ENCODE results near the gene TMEM266.

DNA sequence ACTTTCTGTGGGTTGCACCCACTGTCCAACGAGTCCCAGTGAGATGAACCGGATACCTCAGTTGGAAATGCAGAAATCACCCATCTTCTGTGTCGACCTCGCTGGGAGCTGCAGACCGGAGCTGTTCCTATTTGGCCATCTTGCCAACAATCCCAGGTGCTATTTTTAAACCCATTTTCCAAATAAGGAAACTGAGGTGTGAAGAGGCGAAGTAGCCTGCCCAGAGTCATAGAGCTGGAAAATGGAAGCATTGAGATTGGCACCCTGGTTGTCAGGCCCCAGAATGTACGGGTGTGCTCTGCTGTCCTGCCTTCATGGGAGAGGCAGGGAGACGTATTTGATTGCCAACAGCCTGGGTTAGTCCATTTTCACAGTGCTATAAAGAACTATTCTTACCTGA lies 39.6 kb downstream of the TMEM266 start:
- TF ChIP-seq, protein P1, sequence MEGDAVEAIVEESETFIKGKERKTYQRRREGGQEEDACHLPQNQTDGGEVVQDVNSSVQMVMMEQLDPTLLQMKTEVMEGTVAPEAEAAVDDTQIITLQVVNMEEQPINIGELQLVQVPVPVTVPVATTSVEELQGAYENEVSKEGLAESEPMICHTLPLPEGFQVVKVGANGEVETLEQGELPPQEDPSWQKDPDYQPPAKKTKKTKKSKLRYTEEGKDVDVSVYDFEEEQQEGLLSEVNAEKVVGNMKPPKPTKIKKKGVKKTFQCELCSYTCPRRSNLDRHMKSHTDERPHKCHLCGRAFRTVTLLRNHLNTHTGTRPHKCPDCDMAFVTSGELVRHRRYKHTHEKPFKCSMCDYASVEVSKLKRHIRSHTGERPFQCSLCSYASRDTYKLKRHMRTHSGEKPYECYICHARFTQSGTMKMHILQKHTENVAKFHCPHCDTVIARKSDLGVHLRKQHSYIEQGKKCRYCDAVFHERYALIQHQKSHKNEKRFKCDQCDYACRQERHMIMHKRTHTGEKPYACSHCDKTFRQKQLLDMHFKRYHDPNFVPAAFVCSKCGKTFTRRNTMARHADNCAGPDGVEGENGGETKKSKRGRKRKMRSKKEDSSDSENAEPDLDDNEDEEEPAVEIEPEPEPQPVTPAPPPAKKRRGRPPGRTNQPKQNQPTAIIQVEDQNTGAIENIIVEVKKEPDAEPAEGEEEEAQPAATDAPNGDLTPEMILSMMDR (conservative IDR thresholded peaks at IDR 0.05; ENCODE audit: low read depth in 2 of 2) = no peak
- no peak for TF ChIP-seq EZH2 (IDR thresholded peaks at IDR 0.05; ENCODE audit: low read depth, unreplicated experiment)
- no peak for TF ChIP-seq POLR2AphosphoS5 (IDR thresholded peaks at IDR 0.05; ENCODE audit: low read depth)
- no peak for TF ChIP-seq ZNF331 (CRISPR knock-in tag; IDR thresholded peaks at IDR 0.05; ENCODE audit: low read depth)
- TF ChIP-seq EZH2phosphoT487 (IDR thresholded peaks at IDR 0.05; ENCODE audit: unreplicated experiment) = no peak
- TF ChIP-seq ZNF114 (CRISPR knock-in tag; IDR thresholded peaks at IDR 0.05) = no peak
- TF ChIP-seq, protein P2, sequence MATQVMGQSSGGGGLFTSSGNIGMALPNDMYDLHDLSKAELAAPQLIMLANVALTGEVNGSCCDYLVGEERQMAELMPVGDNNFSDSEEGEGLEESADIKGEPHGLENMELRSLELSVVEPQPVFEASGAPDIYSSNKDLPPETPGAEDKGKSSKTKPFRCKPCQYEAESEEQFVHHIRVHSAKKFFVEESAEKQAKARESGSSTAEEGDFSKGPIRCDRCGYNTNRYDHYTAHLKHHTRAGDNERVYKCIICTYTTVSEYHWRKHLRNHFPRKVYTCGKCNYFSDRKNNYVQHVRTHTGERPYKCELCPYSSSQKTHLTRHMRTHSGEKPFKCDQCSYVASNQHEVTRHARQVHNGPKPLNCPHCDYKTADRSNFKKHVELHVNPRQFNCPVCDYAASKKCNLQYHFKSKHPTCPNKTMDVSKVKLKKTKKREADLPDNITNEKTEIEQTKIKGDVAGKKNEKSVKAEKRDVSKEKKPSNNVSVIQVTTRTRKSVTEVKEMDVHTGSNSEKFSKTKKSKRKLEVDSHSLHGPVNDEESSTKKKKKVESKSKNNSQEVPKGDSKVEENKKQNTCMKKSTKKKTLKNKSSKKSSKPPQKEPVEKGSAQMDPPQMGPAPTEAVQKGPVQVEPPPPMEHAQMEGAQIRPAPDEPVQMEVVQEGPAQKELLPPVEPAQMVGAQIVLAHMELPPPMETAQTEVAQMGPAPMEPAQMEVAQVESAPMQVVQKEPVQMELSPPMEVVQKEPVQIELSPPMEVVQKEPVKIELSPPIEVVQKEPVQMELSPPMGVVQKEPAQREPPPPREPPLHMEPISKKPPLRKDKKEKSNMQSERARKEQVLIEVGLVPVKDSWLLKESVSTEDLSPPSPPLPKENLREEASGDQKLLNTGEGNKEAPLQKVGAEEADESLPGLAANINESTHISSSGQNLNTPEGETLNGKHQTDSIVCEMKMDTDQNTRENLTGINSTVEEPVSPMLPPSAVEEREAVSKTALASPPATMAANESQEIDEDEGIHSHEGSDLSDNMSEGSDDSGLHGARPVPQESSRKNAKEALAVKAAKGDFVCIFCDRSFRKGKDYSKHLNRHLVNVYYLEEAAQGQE (IDR thresholded peaks at IDR 0.05; ENCODE audit: unreplicated experiment) = no peak
- TF ChIP-seq STAT1 (IDR thresholded peaks at IDR 0.05; ENCODE audit: unreplicated experiment) = no peak
- TF ChIP-seq CREB1 (CRISPR knock-in tag; IDR thresholded peaks at IDR 0.05; ENCODE audit: low read depth) = no peak
- TF ChIP-seq JUNB (IDR thresholded peaks at IDR 0.05; ENCODE audit: unreplicated experiment) = no peak

Measured in GM23338 (cell line).